Measurements from ENCODE around the gene ARMC6.

DNA sequence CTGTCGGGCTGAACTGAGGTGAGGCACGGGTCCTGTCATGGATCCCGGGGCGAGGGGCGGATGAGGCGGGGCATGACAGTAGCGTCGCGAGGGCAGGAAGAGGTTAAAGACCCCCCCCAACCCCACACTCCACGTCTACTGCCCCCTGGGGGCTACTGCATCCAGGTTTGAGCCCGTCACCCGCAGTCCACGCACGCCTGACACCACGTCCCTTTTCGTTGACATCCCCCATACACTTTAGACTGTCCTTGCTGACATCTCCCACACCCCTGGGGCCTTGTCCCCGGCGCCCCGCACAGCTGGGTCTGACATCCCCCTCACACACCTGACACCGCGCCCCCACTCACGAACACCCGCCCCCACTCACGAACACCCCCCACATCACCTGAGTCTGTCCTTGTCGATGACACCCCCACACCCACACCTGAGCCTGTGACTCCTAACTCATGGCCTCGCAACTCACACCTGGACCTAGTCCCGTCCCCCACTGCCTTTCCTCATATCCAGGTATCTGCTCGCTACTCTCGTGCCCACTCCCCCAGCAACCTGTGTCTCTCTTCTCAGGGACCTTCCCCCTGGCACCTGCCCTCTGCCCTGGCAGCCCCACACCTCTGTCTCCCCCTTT, 30.8 kb downstream of the ARMC6 start:
- TF ChIP-seq POLR2A (IDR thresholded peaks at IDR 0.05) (no peak), EP300 (IDR thresholded peaks at IDR 0.05) (no peak), POLR2AphosphoS5 (IDR thresholded peaks at IDR 0.05) (no peak)
- TF ChIP-seq, protein P1, sequence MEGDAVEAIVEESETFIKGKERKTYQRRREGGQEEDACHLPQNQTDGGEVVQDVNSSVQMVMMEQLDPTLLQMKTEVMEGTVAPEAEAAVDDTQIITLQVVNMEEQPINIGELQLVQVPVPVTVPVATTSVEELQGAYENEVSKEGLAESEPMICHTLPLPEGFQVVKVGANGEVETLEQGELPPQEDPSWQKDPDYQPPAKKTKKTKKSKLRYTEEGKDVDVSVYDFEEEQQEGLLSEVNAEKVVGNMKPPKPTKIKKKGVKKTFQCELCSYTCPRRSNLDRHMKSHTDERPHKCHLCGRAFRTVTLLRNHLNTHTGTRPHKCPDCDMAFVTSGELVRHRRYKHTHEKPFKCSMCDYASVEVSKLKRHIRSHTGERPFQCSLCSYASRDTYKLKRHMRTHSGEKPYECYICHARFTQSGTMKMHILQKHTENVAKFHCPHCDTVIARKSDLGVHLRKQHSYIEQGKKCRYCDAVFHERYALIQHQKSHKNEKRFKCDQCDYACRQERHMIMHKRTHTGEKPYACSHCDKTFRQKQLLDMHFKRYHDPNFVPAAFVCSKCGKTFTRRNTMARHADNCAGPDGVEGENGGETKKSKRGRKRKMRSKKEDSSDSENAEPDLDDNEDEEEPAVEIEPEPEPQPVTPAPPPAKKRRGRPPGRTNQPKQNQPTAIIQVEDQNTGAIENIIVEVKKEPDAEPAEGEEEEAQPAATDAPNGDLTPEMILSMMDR (IDR thresholded peaks at IDR 0.05) = no peak

All from suprapubic skin (tissue), 4 donors.